GM19395 (cell line): Measurements from ENCODE around the gene APC2.
"Not testable (repeated sequence)": the region's sequence is repeated elsewhere in the genome, so short reads cannot be mapped to it uniquely, and the experiment has no call there.

ENCODE experiments used
- ATAC-seq: cut with Tn5 transposase; IDR thresholded peaks from one replicate; pipeline ENCODE4 v1.9.1; 2021; ENCODE audit warnings: mild to moderate bottlenecking, moderate library complexity; ENCODE audit not compliant: unreplicated experiment

The APC2 gene

DNA sequence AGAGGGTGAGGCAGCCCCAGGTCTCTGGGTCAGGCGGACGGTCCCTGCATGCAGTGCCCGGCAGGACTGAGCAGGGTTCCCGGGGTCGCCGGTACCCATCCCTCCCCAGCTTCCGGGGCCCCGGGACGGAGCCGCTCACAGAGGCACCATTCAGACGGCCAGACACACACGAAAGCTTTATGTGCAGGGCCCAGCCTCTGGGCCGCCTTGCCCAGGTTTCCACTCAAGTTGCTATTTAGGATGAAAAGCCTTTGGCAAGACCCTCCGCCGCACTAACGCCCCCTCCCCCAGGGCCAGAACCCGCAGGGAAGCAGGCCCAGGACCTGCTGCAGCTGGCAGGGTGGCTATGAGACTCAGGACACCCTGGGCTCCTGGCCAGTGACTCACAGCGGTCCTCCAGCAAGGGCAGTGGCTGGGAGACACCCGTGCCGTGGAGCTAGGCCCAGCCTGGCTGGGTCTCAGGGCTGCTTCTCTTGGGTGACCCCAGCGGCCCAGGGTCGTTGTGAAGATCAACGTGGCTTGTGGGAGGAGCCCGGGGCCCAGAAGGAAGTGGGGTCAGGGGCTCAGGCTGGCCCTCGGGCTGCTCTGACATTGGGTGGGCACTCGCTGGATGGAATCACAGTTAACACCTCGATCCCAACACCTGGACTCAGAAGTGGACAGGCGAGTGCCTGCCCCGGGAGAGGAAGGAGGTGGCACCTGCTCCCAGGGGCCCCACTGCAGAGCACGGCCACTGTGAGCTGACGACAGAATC is 24.3 kb downstream of the APC2 start:
- ATAC-seq, result no peak

DNA sequence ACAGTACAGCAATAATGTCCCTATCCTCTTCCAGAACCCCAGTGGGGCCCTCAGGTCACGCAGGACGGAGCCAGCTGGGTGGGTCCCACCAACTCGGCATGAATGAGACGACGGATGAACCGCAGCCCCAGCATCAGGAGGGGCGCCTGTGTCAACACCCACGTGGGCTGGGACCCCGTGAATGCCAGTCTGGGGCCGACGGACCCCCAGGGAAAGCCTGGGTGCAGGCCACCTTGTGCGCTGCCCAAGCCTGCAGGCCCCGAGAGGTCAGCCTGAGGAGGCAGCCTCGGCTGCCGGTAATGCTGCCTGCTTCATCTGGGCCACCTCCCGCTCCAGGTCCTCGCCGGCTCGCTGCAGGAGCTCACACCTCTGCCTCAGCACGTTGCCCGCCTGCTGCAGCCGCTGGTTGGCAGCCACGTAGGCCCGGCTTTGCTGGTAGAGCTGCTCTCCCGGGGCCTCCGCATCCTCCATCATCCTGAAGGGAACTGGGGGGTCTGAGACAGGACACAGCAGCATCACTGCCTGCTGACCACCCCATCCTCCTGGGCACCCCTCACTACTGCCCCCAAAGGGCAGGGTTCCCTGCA is 24.9 kb downstream of the APC2 start:
- no peak for ATAC-seq

- no peak for ATAC-seq
These were observed 26.0 kb downstream of the APC2 start for GRCh38 chr19:1475751-1476437.

DNA sequence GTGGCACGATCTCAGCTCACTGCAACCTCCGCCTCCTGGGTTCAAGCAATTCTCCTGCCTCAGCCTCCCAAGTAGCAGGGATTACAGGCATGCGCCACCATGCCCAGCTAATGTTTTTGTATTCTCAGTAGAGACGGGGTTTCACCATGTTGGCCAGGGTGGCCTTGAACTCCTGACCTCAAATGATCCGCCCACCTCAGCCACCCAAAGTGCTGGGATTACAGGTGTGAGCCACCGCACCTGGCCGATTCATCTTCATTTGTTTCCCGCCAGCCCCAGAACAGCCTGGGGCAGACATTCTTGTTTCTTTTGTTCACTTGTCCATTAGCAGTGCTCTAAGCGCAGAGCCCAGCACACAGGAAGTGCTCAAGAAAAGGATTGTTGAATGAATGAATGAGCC is 27.1 kb downstream of the APC2 start:
- not testable (repeated sequence) for ATAC-seq

DNA sequence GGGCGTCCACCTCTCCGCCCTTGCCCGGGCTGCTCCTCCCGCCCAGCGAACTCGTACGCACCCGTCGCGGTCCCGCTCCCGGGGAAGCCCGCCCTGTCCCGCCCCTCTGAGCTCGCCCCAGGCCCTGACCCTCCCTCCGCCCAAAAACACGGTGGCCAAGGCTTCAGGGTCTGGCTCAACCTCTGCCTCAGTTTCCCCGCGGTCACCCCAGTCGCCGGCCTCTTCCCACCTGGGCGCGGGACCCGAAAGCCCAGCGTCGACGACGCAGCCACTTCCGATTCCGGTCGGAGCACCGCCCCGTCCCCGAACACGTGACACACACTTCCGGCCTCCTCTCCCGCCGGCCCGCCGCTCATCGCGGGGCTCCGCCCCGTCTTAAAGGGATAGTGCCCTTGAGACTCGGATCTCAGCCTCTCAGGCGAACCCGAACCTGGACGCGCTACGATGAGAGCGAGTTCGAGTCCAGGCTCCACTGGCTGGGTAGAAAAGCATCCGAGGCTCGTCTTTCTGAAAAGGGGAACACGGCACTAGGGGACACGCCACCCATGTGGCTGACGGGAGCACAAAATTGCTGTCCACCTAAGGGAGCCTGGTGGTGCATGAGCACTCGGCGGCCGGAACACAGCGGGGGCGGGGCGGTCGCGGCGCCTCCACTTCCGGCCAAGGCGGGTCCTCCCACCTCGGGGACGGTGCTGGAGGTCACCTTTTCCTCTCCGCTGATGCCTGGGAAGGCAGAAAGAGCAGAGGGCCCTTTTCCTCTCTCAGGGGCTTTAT is 29.2 kb downstream of the APC2 start, which contains the start of gene C19orf25:
TSS of gene C19orf25 (minus strand) at position 282 of the 774 bp plus-strand sequence. CDS start 312 bp downstream, outside the sequence.
- peak; percentile 77 for ATAC-seq

- ATAC-seq, result no peak
These were observed 31.4 kb downstream of the APC2 start for GRCh38 chr19:1481224-1481892.

- no peak for ATAC-seq
These were observed 32.0 kb downstream of the APC2 start for GRCh38 chr19:1481893-1482360.

GRCh38 chr19:1482361-1483130 is 32.6 kb downstream of the APC2 start:
- no peak for ATAC-seq

GRCh38 chr19:1483131-1483978 is 33.4 kb downstream of the APC2 start:
- no peak for ATAC-seq

DNA sequence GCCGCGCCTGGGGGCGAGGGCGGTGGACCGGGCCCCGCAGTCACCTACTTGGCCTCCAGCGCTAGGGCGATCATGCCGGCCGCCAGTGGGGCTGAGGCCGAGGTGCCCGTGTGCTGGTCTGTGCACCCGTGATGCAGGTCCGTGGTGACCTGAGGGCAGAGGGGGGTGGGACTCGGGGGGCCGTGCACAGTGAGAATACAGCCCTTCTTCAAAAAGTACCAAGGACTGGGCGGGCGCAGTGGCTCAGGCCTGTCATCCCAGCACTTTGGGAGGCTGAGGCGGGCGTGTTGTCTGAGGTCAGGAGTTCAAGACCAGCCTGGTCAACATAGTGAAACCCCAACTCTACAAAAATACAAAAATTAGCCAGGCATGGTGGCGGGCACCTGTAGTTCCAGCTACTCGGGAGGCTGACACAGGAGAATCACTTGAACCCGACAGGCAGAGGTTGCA is 34.1 kb downstream of the APC2 start:
- ATAC-seq, result no peak

- no peak for ATAC-seq
These were observed 37.0 kb downstream of the APC2 start for GRCh38 chr19:1486720-1487575.

GRCh38 chr19:1487576-1488281 is 37.8 kb downstream of the APC2 start:
- no peak for ATAC-seq

- ATAC-seq, result no peak
These were observed 38.3 kb downstream of the APC2 start for GRCh38 chr19:1488282-1488601.

- no peak for ATAC-seq
These were observed 39.8 kb downstream of the APC2 start for GRCh38 chr19:1489463-1490310.

DNA sequence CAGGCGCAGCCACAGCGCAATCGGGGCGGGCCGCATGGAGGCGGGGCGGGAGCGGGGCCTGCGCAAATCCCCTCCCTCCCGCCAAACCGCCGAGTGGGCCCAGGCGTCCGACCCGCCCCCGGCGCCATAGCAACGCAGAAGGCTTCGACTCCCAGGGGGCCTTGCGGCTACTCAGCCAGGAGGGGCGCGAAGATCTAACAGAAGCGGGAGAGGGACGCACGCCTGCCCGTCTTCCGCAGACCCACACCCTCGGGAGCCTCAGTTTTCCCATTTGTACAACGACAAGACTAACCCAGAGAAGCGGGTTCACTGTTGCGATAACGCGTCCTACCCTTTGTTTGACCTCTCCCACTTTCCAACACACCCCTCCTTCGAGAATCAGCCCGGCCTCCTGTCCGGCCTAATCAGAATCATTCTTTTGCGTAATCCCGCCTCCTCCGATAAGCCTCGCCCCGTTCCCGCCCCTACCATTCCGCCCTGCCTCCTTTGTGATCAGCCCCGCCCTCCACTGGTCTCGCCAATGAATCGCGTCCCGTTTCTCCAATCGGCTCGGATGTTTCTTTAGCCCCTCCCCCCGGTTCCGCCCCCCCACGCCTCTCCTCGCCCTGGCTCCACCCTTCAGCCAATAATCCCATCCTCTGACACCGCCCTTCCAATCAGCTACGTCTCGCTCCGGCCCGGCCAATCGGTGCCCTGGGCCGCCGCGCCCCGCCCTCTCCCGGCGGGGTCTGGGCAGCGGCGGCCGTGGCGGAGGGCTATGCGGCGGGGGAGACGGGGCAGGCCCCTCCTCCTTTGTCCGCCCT is 40.6 kb downstream of the APC2 start, which contains the start of gene PCSK4:
TSS of gene PCSK4 (minus strand) at position 40 of the 803 bp plus-strand sequence. CDS start at position 36, 4 bp downstream.
- ATAC-seq, result peak; percentile 75
